ENCODE measurements around the gene ENDOU.
"Not testable (repeated sequence)": the region's sequence is repeated elsewhere in the genome, so short reads cannot be mapped to it uniquely, and the experiment has no call there.

Gene ENDOU

DNA sequence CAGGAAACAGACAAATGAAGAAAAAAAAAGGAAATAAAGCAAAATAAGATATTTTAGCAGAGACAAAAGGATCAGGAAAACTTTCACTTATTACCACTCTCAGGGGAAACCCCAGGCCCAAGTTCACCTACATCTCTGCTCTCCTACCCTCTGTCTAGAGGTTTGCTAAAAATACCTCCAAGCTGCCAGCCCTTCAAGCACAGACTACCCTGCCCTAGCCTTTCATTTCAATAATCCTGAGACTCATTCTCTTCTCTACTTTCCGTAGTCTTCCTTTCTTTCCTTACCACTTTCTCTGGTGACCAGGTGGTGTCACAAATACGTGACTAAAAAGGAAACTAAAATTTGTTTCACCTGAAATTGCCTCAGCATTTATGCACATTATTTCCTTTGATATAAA is 53.2 kb downstream of the ENDOU start:
- ATAC-seq: no peak
- TF ChIP-seq BACH2 (CRISPR knock-in tag; IDR thresholded peaks at IDR 0.05; ENCODE audit: borderline replicate concordance) (no peak), ARNTL (CRISPR knock-in tag; IDR thresholded peaks at IDR 0.05; ENCODE audit: borderline replicate concordance, low read depth) (no peak), ZNF70 (CRISPR knock-in tag; IDR thresholded peaks at IDR 0.05) (no peak), ZNF8 (CRISPR knock-in tag; IDR thresholded peaks at IDR 0.05) (no peak), GLIS3 (CRISPR knock-in tag; IDR thresholded peaks at IDR 0.05) (no peak)
- TF ChIP-seq, protein P1, sequence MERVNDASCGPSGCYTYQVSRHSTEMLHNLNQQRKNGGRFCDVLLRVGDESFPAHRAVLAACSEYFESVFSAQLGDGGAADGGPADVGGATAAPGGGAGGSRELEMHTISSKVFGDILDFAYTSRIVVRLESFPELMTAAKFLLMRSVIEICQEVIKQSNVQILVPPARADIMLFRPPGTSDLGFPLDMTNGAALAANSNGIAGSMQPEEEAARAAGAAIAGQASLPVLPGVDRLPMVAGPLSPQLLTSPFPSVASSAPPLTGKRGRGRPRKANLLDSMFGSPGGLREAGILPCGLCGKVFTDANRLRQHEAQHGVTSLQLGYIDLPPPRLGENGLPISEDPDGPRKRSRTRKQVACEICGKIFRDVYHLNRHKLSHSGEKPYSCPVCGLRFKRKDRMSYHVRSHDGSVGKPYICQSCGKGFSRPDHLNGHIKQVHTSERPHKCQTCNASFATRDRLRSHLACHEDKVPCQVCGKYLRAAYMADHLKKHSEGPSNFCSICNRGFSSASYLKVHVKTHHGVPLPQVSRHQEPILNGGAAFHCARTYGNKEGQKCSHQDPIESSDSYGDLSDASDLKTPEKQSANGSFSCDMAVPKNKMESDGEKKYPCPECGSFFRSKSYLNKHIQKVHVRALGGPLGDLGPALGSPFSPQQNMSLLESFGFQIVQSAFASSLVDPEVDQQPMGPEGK (CRISPR knock-in tag; IDR thresholded peaks at IDR 0.05; ENCODE audit: borderline replicate concordance): no peak

DNA sequence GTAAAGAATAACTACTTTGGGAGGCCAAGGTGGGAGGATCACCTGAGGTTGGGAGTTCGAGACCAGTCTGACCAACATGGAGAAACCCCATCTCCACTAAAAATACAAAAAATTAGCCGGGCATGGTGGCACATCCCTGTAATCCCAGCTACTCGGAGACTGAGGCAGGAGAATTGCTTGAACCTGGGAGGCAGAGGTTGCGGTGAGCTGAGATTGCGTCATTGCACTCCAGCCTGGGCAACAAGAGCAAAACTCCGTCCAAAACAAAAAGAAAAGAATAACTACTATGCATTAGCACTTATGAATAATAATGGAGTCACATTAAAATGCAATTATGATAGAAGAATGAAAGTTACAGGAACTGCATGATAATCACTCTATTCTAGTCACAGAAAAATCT is 57.4 kb downstream of the ENDOU start:
- ATAC-seq: not testable (repeated sequence)

All from SK-N-SH treated with all-trans-retinoic acid at 6 μM for 48 hours (cell line).